HCT116 (cell line): ENCODE data around the gene ABR. TPM values are rescaled to one million over a fixed set of nuclear protein-coding genes. Genes with fewer than 3 reads are reported as not detected.

ENCODE experiments used
- ATAC-seq: fragments of 200-7000 bp; cut with Tn5 transposase; 2 replicates; pipeline ENCODE4 v1.9.1; 2020; ENCODE audit warnings: mild to moderate bottlenecking, moderate library complexity
- BruUV-seq: library from RNA; stranded (reverse); fragments of 400-500 nt; replicated peaks from 2 replicates; lab custom pipeline; 2021; lab: Mats Ljungman, UMichigan
- CTCF ChIA-PET: fragments of 300-600 bp; sonication (Branson Sonifier 250); formaldehyde crosslinking; loops from one replicate; lab custom pipeline; 2021; ENCODE audit warnings: antibody characterized with exemption; lab: Charles Lee
- POLR2A ChIA-PET: fragments of 300-600, 350-600 bp; sonication (Branson Sonifier 250); formaldehyde crosslinking; loops from one replicate; lab custom pipeline; 2021; ENCODE audit warnings: antibody characterized with exemption; lab: Charles Lee
- RAD21 ChIA-PET, 2 experiments: fragments of 300-600 bp; sonication (Branson Sonifier 250); formaldehyde crosslinking; loops; one replicate each; lab custom pipeline; 2023; ENCODE audit warnings: low total read pairs in 2 of 2; ENCODE audit not compliant: uncharacterized antibody in 2 of 2, unreplicated experiment in 2 of 2, low non-redundant PET in 1 of 2; lab: Charles Lee
- DNase-seq: peaks from one replicate; pipeline ENCODE4 v3.0.0-alpha.2; 2010; ENCODE audit warnings: low read depth, low spot score
- H2AFZ ChIP-seq: fragments of 200-600 bp; shearing (Covaris generic), sonication (generic); 2 replicates; pipeline ENCODE4 v1.6.1; 2017; ENCODE audit warnings: low read depth, mixed run types, mixed read lengths, antibody characterized with exemption, low read length; ENCODE audit not compliant: poor library complexity, severe bottlenecking
- H3K27ac ChIP-seq: 2 replicates; pipeline ENCODE4 v1.5.1; 2012; ENCODE audit warnings: low read depth, low read length
- H3K27me3 ChIP-seq: fragments of 200-600 bp; sonication (generic); 2 replicates; pipeline ENCODE4 v1.6.1; 2016; ENCODE audit warnings: mixed run types, low read length, mixed read lengths; ENCODE audit not compliant: insufficient read depth
- H3K36me3 ChIP-seq, 2 experiments: fragments of 200-500 bp in 1 of 2; fragments of 200-600 bp in 1 of 2; sonication (Bioruptor generic) in 1 of 2; sonication (generic) in 1 of 2; 2 replicates each; pipeline versions ENCODE4 v1.5.1 to v1.6.1; 2014 to 2016; ENCODE audit warnings: low read length in 2 of 2, inconsistent platforms in 1 of 2, mixed read lengths in 1 of 2, mixed run types in 1 of 2; ENCODE audit not compliant: insufficient read depth in 2 of 2, control insufficient read depth in 1 of 2
- H3K4me1 ChIP-seq, 2 experiments: fragments of 200-600 bp in 1 of 2; sonication (generic) in 1 of 2; 2 replicates each; pipeline versions ENCODE4 v1.5.1 to v1.6.1; 2012 to 2017; ENCODE audit warnings: low read length in 2 of 2, inconsistent platforms in 1 of 2, mild to moderate bottlenecking in 1 of 2, mixed read lengths in 1 of 2, mixed run types in 1 of 2, moderate library complexity in 1 of 2; ENCODE audit not compliant: insufficient read depth in 2 of 2, control insufficient read depth in 1 of 2
- H3K4me2 ChIP-seq: fragments of 200-600 bp; sonication (generic); 2 replicates; pipeline ENCODE4 v1.6.1; 2017; ENCODE audit warnings: mixed run types, low read length, mixed read lengths
- H3K4me3 ChIP-seq, 2 experiments: fragments of 200-600 bp in 1 of 2; sonication (generic) in 1 of 2; replicated peaks in 1 of 2; 2 replicates each; pipeline ENCODE4 v1.5.1; 2011 to 2016; ENCODE audit warnings: low read length in 2 of 2, control low read depth in 1 of 2, low read depth in 1 of 2, mild to moderate bottlenecking in 1 of 2, mixed read lengths in 1 of 2, mixed run types in 1 of 2
- H3K79me2 ChIP-seq: fragments of 200-600 bp; sonication (generic); 2 replicates; pipeline ENCODE4 v1.6.1; 2017; ENCODE audit warnings: mild to moderate bottlenecking, mixed run types, low read length, moderate library complexity, mixed read lengths; ENCODE audit not compliant: insufficient read depth
- H3K9ac ChIP-seq: fragments of 200-600 bp; sonication (generic); 2 replicates; pipeline ENCODE4 v1.6.1; 2016; ENCODE audit warnings: low read length, mixed read lengths
- H3K9me2 ChIP-seq: fragments of 200-600 bp; sonication (generic), shearing (Covaris generic); 2 replicates; pipeline ENCODE4 v1.6.1; 2017; ENCODE audit warnings: mixed run types, mild to moderate bottlenecking, moderate library complexity; ENCODE audit not compliant: insufficient read depth
- H3K9me3 ChIP-seq, 2 experiments: fragments of 200-500 bp in 1 of 2; fragments of 200-600 bp in 1 of 2; sonication (Bioruptor generic) in 1 of 2; sonication (generic) in 1 of 2; 2 replicates each; pipeline ENCODE4 v1.6.1; 2014 to 2017; ENCODE audit warnings: low read length in 2 of 2, mixed read lengths in 2 of 2, inconsistent platforms in 1 of 2, low read depth in 1 of 2, mild to moderate bottlenecking in 1 of 2, mixed run types in 1 of 2, moderate library complexity in 1 of 2; ENCODE audit not compliant: control insufficient read depth in 1 of 2, insufficient read depth in 1 of 2
- H4K20me1 ChIP-seq: fragments of 200-600 bp; sonication (generic), shearing (Covaris generic); 2 replicates; pipeline ENCODE4 v1.6.1; 2017; ENCODE audit warnings: mixed run types, mild to moderate bottlenecking, moderate library complexity; ENCODE audit not compliant: insufficient read depth
- ATF3 ChIP-seq: IDR thresholded peaks from 2 replicates; pipeline ENCODE4 v1.6.1; 2012
- CBX3 ChIP-seq: IDR thresholded peaks from 2 replicates; pipeline ENCODE4 v1.6.1; 2012; ENCODE audit warnings: low read depth
- CEBPB ChIP-seq: IDR thresholded peaks from 2 replicates; pipeline ENCODE4 v1.6.1; 2012; ENCODE audit warnings: low read depth
- CTCF ChIP-seq, 3 experiments: fragments of 200-600 bp in 1 of 3; sonication (generic) in 1 of 3; IDR thresholded peaks in 2 of 3; conservative IDR thresholded peaks in 1 of 3; 2 replicates each; pipeline ENCODE4 v1.5.1; 2012 to 2017; ENCODE audit warnings: low read depth in 2 of 3, low read length in 2 of 3, antibody characterized with exemption in 1 of 3, borderline replicate concordance in 1 of 3, control low read depth in 1 of 3, mild to moderate bottlenecking in 1 of 3, mixed read lengths in 1 of 3, mixed run types in 1 of 3, moderate library complexity in 1 of 3; ENCODE audit not compliant: insufficient read depth in 1 of 3
- EZH2 ChIP-seq: fragments of 200-600 bp; sonication (generic); IDR thresholded peaks from 2 replicates; pipeline ENCODE4 v1.6.1; 2017; ENCODE audit warnings: antibody characterized with exemption, mixed run types
- EZH2phosphoT487 ChIP-seq: fragments of 200-600 bp; IDR thresholded peaks from 2 replicates; pipeline ENCODE4 v1.6.1; 2018; ENCODE audit warnings: antibody characterized with exemption, borderline replicate concordance
- FOSL1 ChIP-seq: IDR thresholded peaks from 2 replicates; pipeline ENCODE4 v1.6.1; 2012; ENCODE audit warnings: low read depth
- POLR2A ChIP-seq: IDR thresholded peaks from 2 replicates; pipeline ENCODE4 v1.7.0; 2011; ENCODE audit warnings: borderline replicate concordance; ENCODE audit not compliant: insufficient read depth, insufficient read length; ENCODE audit errors: extremely low read depth
- POLR2AphosphoS5 ChIP-seq: IDR thresholded peaks from 2 replicates; pipeline ENCODE4 v1.6.1; 2011; ENCODE audit warnings: mild to moderate bottlenecking, low read depth, low read length, moderate library complexity
- SIN3A ChIP-seq: IDR thresholded peaks from 2 replicates; pipeline ENCODE4 v1.6.1; 2012; ENCODE audit warnings: low read depth
- YY1 ChIP-seq: IDR thresholded peaks from 2 replicates; pipeline ENCODE4 v1.6.1; 2011; ENCODE audit warnings: low read length, low read depth, moderate library complexity, mild to moderate bottlenecking; ENCODE audit not compliant: insufficient replicate concordance; ENCODE audit errors: extremely low read depth
- ZFX ChIP-seq: fragments of 450-650 bp; IDR thresholded peaks from 2 replicates; pipeline ENCODE4 v1.6.1; 2017
- ZNF274 ChIP-seq: fragments of 200-500 bp; sonication (Bioruptor generic); IDR thresholded peaks from 2 replicates; pipeline ENCODE4 v1.6.1; 2014; ENCODE audit warnings: mild to moderate bottlenecking, low read depth, low read length, inconsistent platforms
- intact Hi-C: fragments of 100-400 bp; cut with micrococcal nuclease; formaldehyde crosslinking; loops from 2 replicates; pipeline ENCODE4 v1.10.0; 2022
- total RNA-seq: library from RNA; stranded (reverse); gene quantifications from one replicate; pipeline ENCODE4 v1.2.1, GENCODE V29; 2021; ENCODE audit not compliant: unreplicated experiment

Gene ABR
- total RNA-seq, 1 experiment from 2014 or later: 58.5 TPM

- TF ChIP-seq FOSL1 (no peak), POLR2A (no peak), ZFX (no peak), CBX3 (no peak), CTCF (IDR thresholded peaks at IDR 0.05 in 2 of 3, conservative IDR thresholded peaks at IDR 0.05 in 1 of 3; ENCODE audit: borderline replicate concordance in 1 of 3, insufficient read depth in 1 of 3, low read depth in 2 of 3, low read length in 2 of 3) (no peak), YY1 (no peak), ZNF274 (no peak), ATF3 (no peak), POLR2AphosphoS5 (no peak), SIN3A (no peak), EZH2 (no peak), CEBPB (no peak), EZH2phosphoT487 (no peak)
- Histone ChIP-seq H3K4me3 (no peak overlapping the region), H3K79me2 (no peaks in the 10 kb centered on the region), H3K36me3 (no peaks in the 10 kb centered on the region), H3K4me1 (no peaks in the 10 kb centered on the region), H3K4me2 (no peak overlapping the region), H2AFZ (no peak overlapping the region), H3K27me3 (no peaks in the 10 kb centered on the region), H4K20me1 (no peaks in the 10 kb centered on the region), H3K9me3 (no peaks in the 10 kb centered on the region), H3K9ac (no peak overlapping the region), H3K9me2 (no peaks in the 10 kb centered on the region), H3K27ac (no peak overlapping the region)
- BruUV-seq: no TSS peak
- CTCF ChIA-PET: interaction anchor here (1.3 kb wide), 1 partner anchor 17 kb away, joined by 5 read pairs; no protein-coding TSS in a partner anchor
- DNase-seq (no peak), ATAC-seq (no peak)
- RAD21 ChIA-PET: no interaction called here
- POLR2A ChIA-PET: no interaction called here
- intact Hi-C loops: no loop called here
These were observed 140.7 kb downstream of the ABR start for GRCh38 chr17:1039123-1039507.
